ENCODE measurements around the gene MCEMP1. TPM values are rescaled to one million over a fixed set of nuclear protein-coding genes. Genes with fewer than 3 reads are reported as not detected.

Gene MCEMP1
- 1 to 10 TPM; 1.2 to 1.7 TPM for total RNA-seq
- long read RNA-seq, partial matches to known transcripts, result 0 of 3 reads
- long read RNA-seq, other reads (novel, unspliced or antisense), result 1 of 3 reads

- intact Hi-C loops (cut with DNase I), result loop anchor here in 1 of 2 donors (10.0 kb wide), 1 partner anchor 322 kb away; no protein-coding TSS in a partner anchor
- ATAC-seq (no peak), DNase-seq (no peak)
Measured at GRCh38 chr19:7676854-7677253, at the start of gene MCEMP1. MCEMP1 (plus strand) TSS chr19:7677090; CDS start chr19:7677121, 31 bp downstream.

GRCh38 chr19:7627166-7627565 lies 49.7 kb upstream of the MCEMP1 start:
- ATAC-seq (no peak), DNase-seq (no peak)
- intact Hi-C loops (cut with DNase I), result no loop called here

GRCh38 chr19:7628589-7629311 lies 48.1 kb upstream of the MCEMP1 start:
- intact Hi-C loops (cut with DNase I), result no loop called here
- ATAC-seq (no peak), DNase-seq (no peak)

- DNase-seq (peak; percentile 97), ATAC-seq (peak; percentile 98 to 99)
- intact Hi-C loops (cut with DNase I), result no loop called here
Measured at GRCh38 chr19:7629347-7630054, 47.4 kb upstream of the MCEMP1 start, which contains the start of the genes PET100 and XAB2. PET100 (plus strand) TSS chr19:7629793; CDS start chr19:7629834, 41 bp downstream. XAB2 (minus strand) TSS chr19:7629545; CDS start chr19:7629527, 18 bp downstream.

GRCh38 chr19:7631577-7631976 lies 45.3 kb upstream of the MCEMP1 start:
- no peak for ATAC-seq
- intact Hi-C loops (cut with DNase I), result no loop called here
- no peak for DNase-seq

GRCh38 chr19:7632340-7633203 lies 44.3 kb upstream of the MCEMP1 start:
- ATAC-seq (no peak), DNase-seq (no peak)
- intact Hi-C loops (cut with DNase I), result no loop called here

GRCh38 chr19:7633698-7634097 lies 43.2 kb upstream of the MCEMP1 start, which contains the start of gene PCP2:
PCP2 (minus strand) TSS chr19:7633719; CDS start chr19:7633457, 262 bp downstream.
- no peak for DNase-seq
- ATAC-seq, result no peak
- intact Hi-C loops (cut with DNase I), result no loop called here

GRCh38 chr19:7635670-7636069 lies 41.2 kb upstream of the MCEMP1 start:
- intact Hi-C loops (cut with DNase I), result no loop called here
- no peak for ATAC-seq
- no peak for DNase-seq

- ATAC-seq, result no peak
- intact Hi-C loops (cut with DNase I), result no loop called here
- DNase-seq, result no peak
Measured at GRCh38 chr19:7636317-7636690, 40.6 kb upstream of the MCEMP1 start.

- ATAC-seq, result peak; percentile 88 to 93
- intact Hi-C loops (cut with DNase I), result no loop called here
- DNase-seq, result peak; percentile 64
Measured at GRCh38 chr19:7636691-7637373, 40.1 kb upstream of the MCEMP1 start, which contains the start of gene STXBP2. STXBP2 (plus strand) TSS chr19:7637110; CDS start chr19:7637150, 40 bp downstream.

- intact Hi-C loops (cut with DNase I), result no loop called here
- DNase-seq (peak; percentile 67), ATAC-seq (peak; percentile 7 to 67)
Measured at GRCh38 chr19:7637374-7638256, 39.3 kb upstream of the MCEMP1 start.

- intact Hi-C loops (cut with DNase I), result no loop called here
- DNase-seq (no peak), ATAC-seq (no peak)
Measured at GRCh38 chr19:7638802-7639465, 38.0 kb upstream of the MCEMP1 start.

GRCh38 chr19:7639863-7640348 lies 37.0 kb upstream of the MCEMP1 start:
- ATAC-seq (no peak), DNase-seq (no peak)
- intact Hi-C loops (cut with DNase I), result no loop called here

GRCh38 chr19:7640803-7641202 lies 36.1 kb upstream of the MCEMP1 start:
- ATAC-seq (no peak), DNase-seq (no peak)
- intact Hi-C loops (cut with DNase I), result no loop called here

- no peak for DNase-seq
- no peak for ATAC-seq
- intact Hi-C loops (cut with DNase I), result no loop called here
Measured at GRCh38 chr19:7641290-7642276, 35.3 kb upstream of the MCEMP1 start.

Data from left cardiac atrium (tissue), 4 donors.